ENCODE results near the gene RASL12.
A peak's percentile ranks its signal among the peaks of the same experiment; 100 is the strongest.

Gene RASL12

DNA sequence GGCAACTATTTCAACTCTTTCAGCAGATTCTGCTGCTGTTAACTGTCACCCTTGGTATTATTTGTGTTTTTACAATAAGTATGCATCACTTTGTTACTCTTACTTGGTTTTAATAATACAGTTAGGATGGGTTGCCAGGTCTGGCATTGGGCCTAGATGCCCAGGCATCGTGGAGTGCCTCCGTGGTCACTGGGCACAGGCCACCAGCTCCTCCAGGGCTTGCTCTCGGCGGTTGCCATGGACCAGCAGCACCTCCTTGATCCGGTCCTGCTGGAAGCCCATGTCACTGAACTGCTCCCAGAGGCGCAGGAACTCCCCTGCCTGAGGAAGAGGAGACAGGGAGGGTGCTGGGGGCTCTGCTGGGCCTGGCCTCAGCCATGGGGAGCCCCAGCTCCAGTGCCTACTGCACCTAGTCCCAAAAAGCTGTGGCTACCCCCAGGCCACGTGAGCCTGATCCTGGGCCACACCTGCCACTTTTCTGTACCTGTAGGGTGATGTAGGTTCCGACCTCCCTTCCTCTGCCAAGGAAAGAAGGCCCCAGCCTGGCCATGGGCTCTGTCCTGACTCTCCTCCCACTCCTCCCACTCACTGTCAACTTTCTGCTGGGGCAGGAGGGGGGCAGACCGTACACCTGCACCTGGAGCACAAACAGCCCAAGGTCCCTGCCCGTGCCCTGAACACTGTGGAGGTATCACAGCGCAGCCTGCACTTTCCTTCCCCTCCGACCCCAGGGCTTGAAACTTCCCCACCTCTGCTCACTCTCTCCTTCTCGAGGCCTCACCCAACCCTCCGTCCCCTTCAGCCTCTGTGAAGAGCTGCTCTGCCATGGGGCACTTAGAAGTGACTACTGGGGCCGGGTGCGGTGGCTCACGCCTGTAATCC, 25.4 kb upstream of the RASL12 start:
- DNase-seq: no peak

DNA sequence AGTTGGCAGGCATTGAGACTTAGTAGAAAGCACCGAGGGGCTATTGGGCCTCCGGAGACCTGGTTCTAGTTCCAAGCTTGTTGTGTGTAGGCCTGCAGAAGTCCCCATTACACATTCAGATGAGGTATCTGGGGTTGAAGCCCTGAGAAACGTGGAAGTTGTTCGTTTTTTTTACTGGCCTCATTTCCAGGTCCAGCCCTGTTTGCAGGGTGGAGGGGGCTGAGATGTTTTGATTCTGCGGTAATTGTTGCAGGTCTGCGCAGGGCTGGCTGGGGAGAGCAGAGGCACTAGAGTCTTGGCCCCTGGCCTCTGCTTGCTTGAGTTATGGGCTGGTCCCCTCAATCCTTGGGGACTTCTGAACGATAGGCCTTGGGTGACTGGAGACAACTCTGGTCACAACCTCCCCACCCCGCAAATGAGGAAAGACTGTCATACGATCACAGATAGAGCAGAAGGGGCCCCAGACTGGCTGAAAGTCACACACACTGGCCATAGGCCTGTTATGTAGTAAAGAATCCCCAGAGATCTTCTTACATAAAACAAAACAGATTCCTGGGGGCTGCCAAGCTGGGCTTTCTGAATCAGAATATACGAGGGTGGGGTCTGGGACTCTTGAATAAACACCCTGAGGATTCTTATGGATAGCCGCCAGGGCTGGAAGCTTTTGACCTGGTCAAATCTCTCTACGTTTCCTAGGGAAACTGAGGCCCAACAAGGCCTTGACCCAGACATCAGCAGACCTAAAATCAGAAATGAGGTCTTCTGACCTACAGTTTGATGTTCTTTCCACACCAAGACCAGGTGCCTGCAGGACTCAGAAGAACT, 24.4 kb upstream of the RASL12 start:
- DNase-seq: no peak

DNA sequence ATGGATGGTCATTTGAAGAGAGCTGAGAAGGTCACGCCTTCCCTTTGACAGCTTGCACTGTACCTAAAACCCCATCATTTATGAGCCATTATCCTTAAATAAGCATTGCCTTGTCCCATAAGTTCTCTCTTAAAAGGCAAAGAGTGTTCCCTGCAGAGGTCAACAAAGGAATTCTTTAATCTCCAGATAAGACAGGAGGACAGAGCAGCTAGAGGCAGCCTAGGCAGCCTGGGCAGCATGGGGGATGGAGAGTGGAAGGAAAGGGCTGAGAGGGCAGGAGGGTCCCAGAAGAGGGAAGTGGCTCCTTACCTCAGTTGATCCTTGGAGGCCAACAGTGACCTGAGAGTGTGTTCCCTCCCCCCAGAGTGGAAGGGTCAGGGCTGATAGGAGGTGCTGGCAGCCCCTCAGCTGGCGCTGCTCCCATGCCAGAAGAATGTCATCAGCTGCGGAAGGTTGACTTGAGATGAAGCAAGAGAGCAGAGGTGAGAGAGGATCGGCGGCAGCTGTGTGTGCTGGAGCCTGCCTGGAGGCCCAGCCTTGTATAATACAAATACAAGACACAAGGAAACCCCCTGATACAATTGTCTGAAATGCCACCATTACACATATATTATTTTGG, 21.5 kb upstream of the RASL12 start:
- no peak for DNase-seq

DNA sequence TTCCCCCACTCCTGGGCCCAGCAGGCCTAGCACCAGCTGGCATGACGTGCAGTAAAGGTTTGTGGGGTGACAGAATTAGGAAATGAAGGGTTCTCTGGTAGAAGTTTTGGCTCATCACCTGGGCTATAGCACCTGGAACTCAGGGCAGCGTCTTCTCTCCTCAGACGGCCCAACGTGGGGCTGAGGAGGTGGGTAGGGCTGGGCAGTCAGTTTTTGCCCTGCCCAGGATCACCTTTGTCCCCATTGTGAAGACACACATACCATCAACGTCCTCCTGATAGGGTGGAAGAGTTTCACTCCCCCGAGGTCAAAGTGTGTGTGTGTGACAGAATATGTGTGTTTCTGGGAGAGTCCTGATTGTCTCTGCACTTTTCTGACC, 20.8 kb upstream of the RASL12 start:
- DNase-seq: no peak

DNA sequence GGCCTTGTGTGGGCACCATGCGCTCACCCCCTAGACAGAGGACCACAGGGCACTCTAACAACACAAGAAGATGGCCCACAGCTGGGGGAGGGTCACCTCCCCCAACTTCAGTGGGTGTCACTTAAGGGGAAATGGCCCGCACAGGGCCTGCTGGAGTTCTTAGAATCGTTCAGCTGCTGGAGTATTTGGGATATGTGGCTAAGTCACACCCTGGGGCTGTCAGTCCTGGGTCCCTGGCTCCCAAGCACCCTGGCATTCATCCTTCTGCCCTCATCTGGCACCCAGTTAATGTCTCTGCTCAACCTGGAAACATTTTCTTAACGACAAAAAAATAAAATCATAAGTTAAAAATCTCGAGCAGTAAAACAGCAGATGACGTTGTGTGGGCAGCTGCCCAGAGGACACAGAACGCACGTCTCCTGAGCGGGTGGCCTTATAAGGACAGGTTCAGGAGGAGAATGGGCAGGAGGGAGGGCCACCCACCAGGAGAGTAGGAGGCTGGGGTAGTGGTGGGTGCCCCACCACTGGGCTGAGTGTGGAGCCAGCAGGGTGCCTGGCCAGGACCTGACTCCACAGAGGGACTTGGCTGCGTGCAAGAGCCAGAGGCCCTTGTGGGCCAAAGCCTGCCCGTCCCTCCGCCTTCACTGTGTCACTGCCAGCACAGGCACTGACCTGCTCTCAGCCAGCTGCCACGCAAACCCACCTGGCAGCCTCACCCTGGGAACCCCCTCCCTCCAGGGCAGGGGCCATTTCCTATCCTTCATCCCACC, 20.3 kb upstream of the RASL12 start:
- DNase-seq: peak in 4 of 58 donors; percentile 16 to 34 (median 18)

DNA sequence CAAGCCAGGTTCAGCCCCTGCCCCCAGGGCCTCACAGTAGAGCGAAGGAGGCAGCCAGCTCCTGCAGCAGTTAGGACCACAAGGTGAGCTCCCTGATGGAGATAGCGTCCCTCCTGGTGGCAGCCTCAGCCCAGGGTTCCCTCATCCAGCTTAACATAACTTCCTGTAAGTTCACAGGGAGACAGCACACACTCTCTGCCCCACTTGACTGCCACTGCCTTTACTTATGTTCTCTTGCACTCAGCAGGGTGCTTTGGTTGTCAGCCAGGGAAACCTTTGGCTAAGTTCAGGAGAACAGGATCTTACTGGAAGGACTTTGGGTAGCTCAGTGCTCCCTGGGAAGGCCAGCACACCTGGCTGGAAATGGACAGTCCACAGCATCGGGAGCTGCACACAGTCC, 19.6 kb upstream of the RASL12 start:
- peak in 1 of 58 donors; percentile 16 for DNase-seq

DNA sequence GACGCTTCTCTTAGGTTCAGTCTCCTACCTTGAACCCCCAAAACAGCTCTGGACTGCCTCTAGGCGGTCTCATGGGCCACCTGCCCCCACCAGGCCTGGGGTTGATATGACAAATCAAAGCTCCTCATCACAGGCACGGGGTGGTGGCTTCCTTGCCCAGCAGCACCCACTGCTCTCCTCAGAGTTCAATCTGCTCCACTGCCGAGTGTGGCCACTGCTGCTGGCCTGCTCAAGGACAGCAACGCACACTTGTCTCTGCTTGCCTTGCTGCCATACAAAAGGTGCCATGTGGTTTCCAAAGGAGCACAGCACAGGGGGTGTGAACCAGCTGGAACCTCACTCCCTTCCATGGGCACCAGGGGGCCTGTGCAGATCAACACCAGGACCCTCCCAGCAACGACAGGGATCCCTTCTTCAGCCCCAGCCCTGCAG, 18.9 kb upstream of the RASL12 start:
- no peak for DNase-seq

DNA sequence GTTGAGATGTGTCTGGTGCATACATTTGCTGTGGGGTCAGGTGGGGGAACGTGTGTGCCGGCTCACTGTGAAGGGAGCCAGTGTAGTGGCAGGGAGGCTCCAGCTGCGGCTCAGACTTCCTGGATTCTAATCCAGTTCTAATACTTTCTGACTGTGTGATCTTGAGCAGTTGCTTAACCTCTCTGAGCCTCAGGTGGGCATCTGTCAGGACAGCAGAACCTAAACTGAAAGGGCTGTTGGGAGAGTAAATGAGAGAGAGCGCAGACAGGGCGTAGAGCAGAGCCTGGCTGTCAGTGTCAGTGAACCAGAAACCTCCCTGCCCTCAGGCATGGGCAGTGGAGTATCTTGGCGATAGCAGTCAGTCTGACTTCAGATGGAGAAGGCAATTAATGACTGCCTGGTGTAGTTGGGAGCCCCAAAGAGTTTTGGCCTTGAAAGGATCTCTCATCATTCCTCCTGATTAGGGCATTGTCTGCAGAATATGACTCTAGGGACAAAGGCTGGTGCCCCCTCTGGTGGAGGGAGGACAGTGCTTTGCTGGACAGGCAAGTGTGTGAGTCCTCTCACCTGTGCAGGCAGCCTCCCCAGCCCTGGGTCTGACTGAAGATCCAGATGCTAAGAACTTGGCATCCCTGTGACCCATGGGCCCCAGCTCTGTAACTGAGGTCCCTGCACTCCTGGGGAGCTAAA, 18.3 kb upstream of the RASL12 start:
- no peak for DNase-seq

DNA sequence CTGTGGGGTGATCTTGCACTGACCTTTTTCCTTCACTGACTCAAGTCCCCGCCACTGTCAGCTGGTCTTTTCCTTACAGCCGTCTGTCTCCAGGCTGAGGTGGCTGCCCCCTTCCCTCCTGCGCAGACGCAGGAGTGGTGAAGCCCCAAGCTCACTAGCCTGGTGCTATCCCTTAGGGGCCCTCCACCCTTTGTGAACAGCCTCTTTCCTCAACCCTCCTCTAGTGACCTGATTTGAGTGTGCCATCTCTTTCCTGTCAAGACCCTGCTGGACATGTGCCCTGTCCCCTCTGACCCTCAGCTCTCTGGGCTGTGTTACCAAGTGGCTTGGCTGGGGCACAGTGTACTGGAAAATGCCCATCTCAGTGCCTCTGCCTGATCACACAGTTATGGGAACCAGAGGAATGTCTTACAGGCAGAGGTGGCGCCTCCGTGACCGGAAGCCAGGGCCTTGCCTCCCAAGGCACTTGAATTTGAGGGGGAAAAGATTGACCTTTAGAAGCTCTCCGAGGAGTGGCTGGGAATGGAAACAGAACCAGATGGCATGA, 17.5 kb upstream of the RASL12 start:
- peak in 1 of 58 donors; percentile 40 for DNase-seq

DNA sequence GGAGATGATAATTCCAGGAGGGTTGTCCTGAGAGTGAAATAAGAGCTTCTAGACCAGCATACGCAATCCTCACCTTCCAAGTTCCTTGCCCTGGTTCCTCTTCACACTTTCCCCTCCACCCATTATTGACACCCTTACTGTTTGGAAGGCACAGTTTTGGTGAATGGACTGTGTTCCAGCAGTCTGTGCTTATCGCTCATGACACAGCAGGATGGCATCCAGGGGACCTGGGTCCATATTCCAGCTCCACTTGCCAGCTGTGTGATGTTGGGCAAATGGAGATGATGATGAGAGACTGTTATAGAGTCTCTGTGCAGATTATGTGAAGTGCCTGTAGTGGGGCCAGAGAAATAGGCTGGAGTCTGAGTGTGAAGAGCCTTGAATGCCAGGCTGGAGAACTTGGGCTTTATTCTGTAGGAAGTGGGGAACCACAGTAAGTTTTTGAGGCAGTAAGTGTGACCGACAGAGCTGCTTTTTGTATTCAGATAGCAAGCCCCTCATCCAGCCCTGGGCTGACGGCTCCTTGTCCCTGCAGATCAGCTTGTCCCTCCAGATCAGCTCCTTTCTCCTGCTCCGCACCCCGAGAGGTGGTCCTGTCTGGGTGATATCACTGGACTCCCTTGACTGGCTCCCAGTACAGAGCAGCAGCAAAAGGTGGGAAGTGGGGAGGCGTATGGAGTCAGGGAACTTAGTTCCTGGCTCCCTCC, 16.9 kb upstream of the RASL12 start:
- DNase-seq: no peak

DNA sequence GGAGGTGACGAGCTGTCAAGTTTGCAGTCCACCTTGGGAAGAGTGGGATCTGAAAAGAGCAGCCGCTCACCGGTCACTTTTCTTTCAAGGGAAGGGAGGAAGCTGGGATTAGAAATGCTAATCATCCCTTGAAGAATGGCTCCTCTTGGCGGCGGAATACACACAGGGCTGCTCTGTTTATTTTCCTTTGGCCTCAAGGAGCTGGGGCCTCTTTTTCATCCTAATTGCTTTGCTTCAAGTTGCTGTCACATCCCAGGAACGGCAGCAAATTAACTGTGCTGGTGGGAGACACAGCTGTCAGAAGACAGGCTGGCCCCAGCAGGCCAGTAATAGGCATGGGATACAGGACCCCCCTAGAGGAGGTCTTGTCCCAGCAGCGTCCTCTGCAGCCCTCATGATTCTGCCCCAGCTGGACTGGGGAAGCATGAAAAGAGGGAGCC, 15.5 kb upstream of the RASL12 start:
- DNase-seq: peak in 19 of 58 donors; percentile 17 to 57 (median 32)

DNA sequence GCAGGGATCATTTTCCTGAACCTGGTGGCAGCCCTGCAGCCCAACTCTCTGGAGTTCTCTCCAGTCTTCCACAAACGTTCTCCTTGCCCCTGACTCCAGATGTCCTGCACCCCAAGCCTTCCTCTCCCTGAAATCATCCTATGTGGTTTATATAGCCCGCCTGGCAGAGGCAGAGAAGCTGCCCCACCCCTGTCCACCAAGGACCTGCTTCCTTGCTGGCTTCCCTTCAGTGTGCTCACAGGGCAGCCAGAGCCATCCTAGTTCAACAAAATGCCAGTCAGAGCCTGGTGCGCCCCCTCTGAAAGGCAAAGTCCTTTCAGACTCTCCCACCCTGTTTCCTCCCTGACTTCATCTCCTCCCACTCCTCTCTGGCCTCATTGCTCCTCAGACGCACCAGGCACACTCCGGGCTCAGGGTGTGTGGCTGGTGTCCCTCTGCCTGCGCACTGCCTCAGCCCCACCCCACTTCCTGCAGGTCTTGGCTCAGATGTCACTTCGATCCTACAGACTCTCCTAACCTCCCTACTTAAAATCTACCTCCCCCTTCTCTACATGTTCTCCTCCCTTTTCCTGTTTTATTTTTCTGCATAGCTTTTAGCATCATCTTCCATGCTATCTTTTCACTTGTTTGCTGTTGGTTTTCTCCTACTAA, 14.6 kb upstream of the RASL12 start:
- DNase-seq: no peak

DNA sequence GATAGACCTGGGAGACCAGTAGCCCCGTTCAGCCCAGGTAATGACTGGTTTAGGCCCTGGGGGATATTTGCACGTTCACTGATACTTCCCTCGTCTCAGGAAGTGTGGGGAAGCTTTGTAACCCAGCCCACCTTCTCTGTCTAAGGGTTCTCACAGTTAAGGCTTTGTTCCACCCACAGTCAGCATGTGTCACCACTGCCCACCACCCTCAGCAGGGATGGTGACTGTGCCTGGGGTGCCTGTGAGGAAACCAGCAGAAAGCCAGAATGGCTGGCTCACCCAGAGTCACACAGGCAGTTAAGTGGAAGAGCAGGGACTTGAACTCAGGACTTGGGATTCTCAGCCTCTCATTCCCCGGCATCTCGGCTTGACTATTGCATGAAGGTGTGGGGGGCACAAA, 14.0 kb upstream of the RASL12 start:
- DNase-seq: no peak

DNA sequence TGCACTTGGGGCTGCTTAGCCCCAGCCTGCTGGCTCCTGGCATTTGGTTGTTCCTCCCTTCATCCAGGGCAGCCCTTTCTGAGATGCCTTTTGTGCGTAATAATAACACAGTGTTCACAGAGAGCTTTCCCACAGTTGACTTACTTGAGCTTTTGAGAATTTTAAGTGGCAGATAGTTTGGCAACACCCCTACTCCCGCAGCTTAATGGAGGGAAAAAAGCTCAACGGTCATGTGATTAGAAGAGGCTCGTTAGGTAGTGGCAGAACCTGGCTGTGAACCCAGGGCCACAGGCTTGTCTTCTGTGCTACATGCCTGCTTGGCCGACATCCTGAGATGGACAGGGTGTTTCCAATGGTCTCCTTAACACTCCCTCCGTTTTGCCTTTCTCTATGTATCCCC, 13.5 kb upstream of the RASL12 start:
- peak in 8 of 58 donors; percentile 13 to 57 (median 31) for DNase-seq

DNA sequence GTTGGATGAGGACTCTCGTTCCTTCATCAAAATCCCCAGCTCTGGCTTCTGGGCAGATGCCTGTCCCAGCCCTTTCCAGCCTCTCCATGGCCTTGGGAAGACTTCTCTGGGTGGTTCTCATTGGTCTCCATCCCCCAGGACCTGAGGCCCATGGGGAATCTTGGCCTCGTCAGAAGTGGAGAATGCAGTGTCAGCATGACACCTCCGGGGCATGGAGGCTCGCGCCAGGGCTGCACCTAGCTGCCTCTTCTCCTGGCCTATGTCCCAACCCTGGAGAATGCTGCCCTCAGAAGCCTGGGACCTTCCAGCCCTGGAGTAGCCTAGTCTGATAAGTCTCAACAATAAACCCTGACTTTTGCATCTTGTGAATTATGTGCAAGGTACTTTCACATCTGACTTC, 11.8 kb upstream of the RASL12 start:
- no peak for DNase-seq

DNA sequence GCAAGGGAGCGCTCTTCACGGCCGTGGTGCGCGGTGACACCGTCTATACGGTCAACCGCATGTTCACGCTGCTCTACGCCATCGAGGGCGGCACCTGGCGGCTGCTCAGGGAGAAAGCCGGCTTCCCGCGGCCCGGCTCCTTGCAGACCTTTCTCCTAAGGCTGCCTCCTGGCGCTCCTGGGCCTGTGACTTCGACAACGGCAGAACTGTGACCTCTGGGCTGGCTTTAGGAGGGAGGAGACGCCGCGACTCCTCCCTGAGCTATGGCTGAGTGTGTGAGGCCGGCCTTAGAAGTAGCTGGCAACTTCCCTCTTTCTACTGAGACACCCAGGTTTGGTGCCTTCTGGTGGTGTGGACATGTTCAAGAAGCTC, 10.2 kb upstream of the RASL12 start:
- DNase-seq: peak in 2 of 58 donors; percentile 16 to 22

DNA sequence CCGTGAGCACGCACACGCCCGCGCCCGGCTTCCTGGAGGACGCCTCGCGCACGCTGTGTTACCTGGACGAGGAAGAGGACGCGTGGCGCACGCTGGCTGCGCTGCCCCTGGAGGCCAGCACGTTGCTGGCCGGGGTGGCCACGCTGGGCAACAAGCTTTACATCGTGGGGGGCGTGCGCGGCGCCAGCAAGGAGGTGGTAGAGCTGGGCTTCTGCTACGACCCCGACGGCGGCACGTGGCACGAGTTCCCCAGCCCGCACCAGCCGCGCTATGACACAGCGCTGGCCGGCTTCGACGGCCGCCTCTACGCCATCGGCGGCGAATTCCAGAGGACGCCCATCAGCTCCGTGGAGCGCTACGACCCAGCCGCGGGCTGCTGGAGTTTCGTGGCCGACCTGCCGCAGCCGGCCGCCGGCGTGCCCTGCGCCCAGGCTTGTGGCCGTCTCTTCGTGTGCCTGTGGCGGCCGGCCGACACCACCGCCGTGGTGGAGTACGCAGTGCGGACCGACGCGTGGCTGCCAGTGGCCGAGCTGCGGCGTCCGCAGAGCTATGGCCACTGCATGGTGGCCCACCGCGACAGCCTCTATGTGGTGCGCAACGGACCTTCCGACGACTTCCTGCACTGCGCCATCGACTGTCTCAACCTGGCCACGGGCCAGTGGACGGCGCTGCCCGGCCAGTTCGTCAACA, 9.6 kb upstream of the RASL12 start:
- DNase-seq: no peak

All from anterior cingulate cortex (tissue), 58 donors.